ENCODE measurements around the gene LYPD6B. TPM values are rescaled to one million over a fixed set of nuclear protein-coding genes. Genes with fewer than 3 reads are reported as not detected.

The LYPD6B gene
- total and polyA plus RNA-seq, 2 donors (not counting 1 experiment from before 2014, with no cell fraction given) = 1.5 to 2.7 TPM

- H3K36me3 ChIP-seq (replicated peaks in 1 of 2; ENCODE audit: control extremely low read depth in 1 of 2, control insufficient read depth in 1 of 2, extremely low read depth in 1 of 2, insufficient read depth in 2 of 2, low read length in 1 of 2) = no peaks in the 10 kb centered on the region
- no peak overlapping the region for H3K27ac ChIP-seq (ENCODE audit: low read length in 2 of 2)
- no peak overlapping the region for H2AFZ ChIP-seq (ENCODE audit: insufficient read depth, low read depth, low read length, poor library complexity, severe bottlenecking)
- no peaks in the 10 kb centered on the region for H3K9me3 ChIP-seq (ENCODE audit: control extremely low read depth in 1 of 3, control insufficient read depth in 2 of 3, insufficient read depth in 1 of 3, low read length in 2 of 3)
- DNase-seq (no peak), ATAC-seq (ENCODE audit: low read depth) (no peak)
- ChIA-PET POLR2A (no interaction called here), CTCF (interaction anchor here (1.5 to 2.6 kb wide), 2 partner anchors 65 to 1003 kb away, joined by 6 to 9 read pairs; no protein-coding TSS in a partner anchor)
- H3K27ac Mint-ChIP-seq = no peak overlapping the region
- H3K27me3 Mint-ChIP-seq = no peaks in the 10 kb centered on the region
- H3K27me3 ChIP-seq (replicated peaks in 1 of 4; ENCODE audit: control extremely low read depth in 1 of 4, control insufficient read depth in 3 of 4, insufficient read depth in 4 of 4, low read length in 3 of 4) = no peaks in the 10 kb centered on the region
- TF ChIP-seq EZH2 (IDR thresholded peaks at IDR 0.05; ENCODE audit: borderline replicate concordance, insufficient read depth, low read depth, low read length, poor library complexity, severe bottlenecking) = no peak
- TF ChIP-seq CTCF (IDR thresholded peaks at IDR 0.05) = no peak
- no peaks in the 10 kb centered on the region for H3K9me3 Mint-ChIP-seq (ENCODE audit: insufficient read depth)
- no peak overlapping the region for H3K4me3 ChIP-seq (ENCODE audit: control extremely low read depth in 1 of 5, extremely low read depth in 1 of 5, insufficient read depth in 1 of 5, low read depth in 2 of 5, low read length in 4 of 5)
- no peak overlapping the region for H3K9ac ChIP-seq (ENCODE audit: low read length)
- H4K20me1 ChIP-seq (ENCODE audit: control insufficient read depth, insufficient read depth, low read length, poor library complexity, severe bottlenecking) = no peaks in the 10 kb centered on the region
- no peaks in the 10 kb centered on the region for H3K4me1 ChIP-seq (ENCODE audit: control insufficient read depth in 2 of 2, insufficient read depth in 2 of 2, low read length in 2 of 2)
- H3K79me2 ChIP-seq (ENCODE audit: control insufficient read depth, insufficient read depth, low read length) = no peaks in the 10 kb centered on the region
- intact Hi-C loops (cut with micrococcal nuclease) = loop anchor here (5.0 kb wide), 1 partner anchor 485 kb away; no protein-coding TSS in a partner anchor
- H3K4me2 ChIP-seq (replicated peaks; ENCODE audit: low read depth, low read length, poor library complexity, severe bottlenecking) = no peak overlapping the region
- no peak overlapping the region for H3K4me3 Mint-ChIP-seq
- peaks cover 2% of the 10 kb centered on the region for H3K4me1 Mint-ChIP-seq
Measured at GRCh38 chr2:148992448-148992847, 46.1 kb upstream of the LYPD6B start.

DNA sequence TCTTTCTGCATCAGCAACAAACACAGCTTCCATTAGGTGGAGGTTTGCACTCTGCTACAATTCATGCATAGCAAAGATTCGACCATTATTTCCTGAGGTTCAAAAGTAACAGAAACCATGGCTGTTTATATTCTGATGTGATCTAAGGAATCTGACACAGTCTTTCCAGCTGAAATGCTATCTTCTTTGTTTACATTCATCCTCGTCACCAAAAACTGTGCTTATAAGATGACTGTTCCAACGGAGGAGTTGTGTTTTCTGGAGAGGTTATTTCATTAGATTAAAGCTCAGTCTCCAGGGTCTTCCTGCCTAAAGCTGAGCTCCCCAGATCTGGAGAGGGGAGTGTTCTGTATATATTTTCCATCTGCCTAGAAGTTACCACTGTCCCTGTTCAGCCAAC lies 45.1 kb upstream of the LYPD6B start:
- H3K4me1 Mint-ChIP-seq = peaks cover 2% of the 10 kb centered on the region
- H3K27ac Mint-ChIP-seq = no peak overlapping the region
- no peaks in the 10 kb centered on the region for H4K20me1 ChIP-seq (ENCODE audit: control insufficient read depth, insufficient read depth, low read length, poor library complexity, severe bottlenecking)
- TF ChIP-seq EZH2 (IDR thresholded peaks at IDR 0.05; ENCODE audit: borderline replicate concordance, insufficient read depth, low read depth, low read length, poor library complexity, severe bottlenecking) (no peak), CTCF (IDR thresholded peaks at IDR 0.05) (no peak)
- no peaks in the 10 kb centered on the region for H3K9me3 Mint-ChIP-seq (ENCODE audit: insufficient read depth)
- no peak overlapping the region for H3K4me3 ChIP-seq (ENCODE audit: control extremely low read depth in 1 of 5, extremely low read depth in 1 of 5, insufficient read depth in 1 of 5, low read depth in 2 of 5, low read length in 4 of 5)
- no peaks in the 10 kb centered on the region for H3K4me1 ChIP-seq (ENCODE audit: control insufficient read depth in 2 of 2, insufficient read depth in 2 of 2, low read length in 2 of 2)
- intact Hi-C loops (cut with micrococcal nuclease) = loop anchor here (5.0 kb wide), 1 partner anchor 486 kb away; no protein-coding TSS in a partner anchor
- H3K4me2 ChIP-seq (replicated peaks; ENCODE audit: low read depth, low read length, poor library complexity, severe bottlenecking) = no peak overlapping the region
- peaks cover 6% of the 10 kb centered on the region for H3K27me3 Mint-ChIP-seq
- DNase-seq = no peak
- H3K4me3 Mint-ChIP-seq = no peak overlapping the region
- no peaks in the 10 kb centered on the region for H3K79me2 ChIP-seq (ENCODE audit: control insufficient read depth, insufficient read depth, low read length)
- no peak overlapping the region for H3K27ac ChIP-seq (ENCODE audit: low read length in 2 of 2)
- no peaks in the 10 kb centered on the region for H3K36me3 ChIP-seq (replicated peaks in 1 of 2; ENCODE audit: control extremely low read depth in 1 of 2, control insufficient read depth in 1 of 2, extremely low read depth in 1 of 2, insufficient read depth in 2 of 2, low read length in 1 of 2)
- no CpG with 5 or more reads among the region's 3 CpGs for WGBS (ENCODE audit: insufficient coverage)
- H3K9me3 ChIP-seq (ENCODE audit: control extremely low read depth in 1 of 3, control insufficient read depth in 2 of 3, insufficient read depth in 1 of 3, low read length in 2 of 3) = no peaks in the 10 kb centered on the region
- H3K9ac ChIP-seq (ENCODE audit: low read length) = no peak overlapping the region
- H2AFZ ChIP-seq (ENCODE audit: insufficient read depth, low read depth, low read length, poor library complexity, severe bottlenecking) = no peak overlapping the region
- no peak for ATAC-seq (ENCODE audit: low read depth)
- ChIA-PET POLR2A (no interaction called here), CTCF (interaction anchor here (0.7 to 0.8 kb wide), 3 partner anchors 22 to 1058 kb away, joined by 3 read pairs; no protein-coding TSS in a partner anchor)
- no peaks in the 10 kb centered on the region for H3K27me3 ChIP-seq (replicated peaks in 1 of 4; ENCODE audit: control extremely low read depth in 1 of 4, control insufficient read depth in 3 of 4, insufficient read depth in 4 of 4, low read length in 3 of 4)

All from B cell (primary cell).